ENCODE measurements around the gene HSPA12A. TPM values are rescaled to one million over a fixed set of nuclear protein-coding genes. Genes with fewer than 3 reads are reported as not detected.

HSPA12A gene
- total RNA-seq, 1 experiment from 2014 or later, result 0.79 TPM

DNA sequence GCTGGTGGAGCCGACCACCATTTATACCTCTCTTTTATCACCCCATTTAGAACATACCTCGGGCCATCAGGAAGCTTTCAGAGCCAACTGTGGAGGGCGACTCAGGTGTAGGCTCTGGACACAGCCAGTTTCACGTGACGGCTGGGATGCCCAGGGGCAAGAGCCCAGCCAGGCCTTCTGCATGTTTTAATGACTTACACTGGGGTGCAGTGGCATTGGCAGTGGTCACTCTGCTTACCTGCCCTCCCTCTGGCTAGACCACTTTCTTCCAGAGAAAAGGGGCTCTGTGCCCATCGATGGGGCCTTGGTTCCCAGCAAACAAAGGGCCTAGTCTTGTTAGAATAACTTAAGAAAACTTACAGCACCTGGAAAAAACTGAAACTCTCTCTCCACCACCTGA is 71.7 kb downstream of the HSPA12A start:
- H3K4me3 ChIP-seq, result no peak overlapping the region
- H3K9me3 ChIP-seq (replicated peaks), result no peaks in the 10 kb centered on the region
- 0 out of 2 replicates have a peak, but pooled peaks cover 5% of the 10 kb centered on the region for H3K4me1 ChIP-seq
- no peak overlapping the region for H3K27ac ChIP-seq
- H3K27me3 ChIP-seq, result 0 out of 2 replicates have a peak, but pooled peaks cover 4% of the 10 kb centered on the region
- H3K36me3 ChIP-seq, result no peaks in the 10 kb centered on the region
- no peak for DNase-seq

DNA sequence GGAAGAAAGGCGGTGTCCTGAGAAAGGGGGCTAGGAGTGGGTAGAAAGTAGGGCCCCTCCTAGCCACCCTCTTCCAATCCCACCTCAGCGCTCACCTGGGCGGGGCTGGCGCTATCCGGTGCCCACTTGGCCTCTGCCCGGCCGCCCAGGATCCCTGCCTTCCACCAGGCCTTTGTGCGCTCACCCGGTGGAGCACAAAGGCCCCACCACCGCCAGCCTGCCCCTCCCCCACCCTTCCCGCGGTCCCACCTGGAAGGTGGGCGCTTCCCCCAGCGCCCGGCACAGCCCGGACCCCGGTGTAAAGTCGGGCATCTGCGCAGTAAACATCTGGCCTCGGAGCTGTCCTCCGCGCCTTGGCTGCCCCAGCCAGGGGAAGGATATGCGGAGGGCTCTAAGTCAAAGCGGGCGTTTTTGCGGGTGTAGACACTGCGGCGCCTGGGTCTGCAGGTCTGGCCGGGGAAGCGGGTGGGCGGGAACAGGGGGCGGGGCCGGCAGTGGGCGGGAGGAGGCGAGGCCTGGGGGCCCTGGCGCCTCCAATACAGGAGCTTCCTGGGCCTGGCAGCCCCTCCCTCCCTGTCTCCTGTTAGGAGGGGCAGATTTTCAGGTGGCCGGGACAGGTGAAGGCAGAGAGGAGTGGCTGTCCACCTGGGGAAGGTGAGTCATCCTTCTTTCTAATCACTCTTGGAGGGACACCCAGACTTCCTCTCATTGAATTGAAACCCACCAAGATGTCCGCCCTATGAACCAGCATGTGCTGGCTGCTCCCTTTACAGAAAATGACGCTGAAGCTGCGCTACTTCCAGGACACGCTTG is 72.3 kb downstream of the HSPA12A start:
- H3K27me3 ChIP-seq, result 0 out of 2 replicates have a peak, but pooled peaks cover 4% of the 10 kb centered on the region
- H3K36me3 ChIP-seq, result no peaks in the 10 kb centered on the region
- H3K4me3 ChIP-seq, result no peak overlapping the region
- H3K9me3 ChIP-seq (replicated peaks), result no peaks in the 10 kb centered on the region
- H3K27ac ChIP-seq, result no peak overlapping the region
- 0 out of 2 replicates have a peak, but pooled peaks cover 5% of the 10 kb centered on the region for H3K4me1 ChIP-seq
- DNase-seq, result no peak

DNA sequence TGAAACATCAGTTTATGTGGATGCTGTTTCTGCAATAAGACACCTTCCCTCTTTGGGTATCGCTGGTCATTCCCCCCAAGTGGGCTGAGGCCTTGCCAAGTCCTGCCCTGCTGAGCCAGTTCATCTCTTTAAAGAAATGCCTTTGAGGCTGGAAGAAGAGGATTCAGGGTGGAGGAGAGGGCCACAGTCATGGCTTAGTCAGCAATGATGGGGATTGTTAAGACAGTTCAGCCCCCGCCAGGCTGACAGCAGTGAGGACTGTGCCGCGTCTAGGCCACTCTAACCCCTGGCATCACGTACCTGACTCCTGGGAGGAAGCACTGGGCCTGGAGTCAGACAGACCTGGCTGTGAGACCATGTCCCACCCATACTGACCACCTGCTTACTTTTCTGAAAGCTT is 73.3 kb downstream of the HSPA12A start:
- Histone ChIP-seq H3K36me3 (no peaks in the 10 kb centered on the region), H3K27ac (no peak overlapping the region)
- no peak for DNase-seq

DNA sequence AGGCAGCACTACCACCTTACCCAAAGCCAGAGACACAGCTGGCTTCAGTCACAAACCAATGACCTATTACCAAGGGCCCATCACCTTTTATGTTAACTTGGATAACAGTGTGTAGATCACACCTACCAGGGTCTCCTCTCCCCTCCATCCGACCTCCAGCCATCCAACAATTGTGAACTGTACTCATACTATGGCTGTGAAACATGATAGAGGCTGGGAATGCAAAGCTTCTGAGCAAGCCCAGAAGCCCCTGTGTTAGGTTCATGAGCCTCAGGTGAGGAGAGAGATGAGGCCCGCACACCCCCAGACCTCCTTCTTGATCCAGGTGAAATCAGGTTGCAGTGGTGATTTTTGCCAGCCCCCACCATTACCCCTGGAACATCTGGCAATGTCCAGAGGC is 73.9 kb downstream of the HSPA12A start:
- DNase-seq, result no peak
- H3K4me3 ChIP-seq, result no peak overlapping the region
- 0 out of 2 replicates have a peak, but pooled peaks cover 4% of the 10 kb centered on the region for H3K27me3 ChIP-seq
- no peak overlapping the region for H3K27ac ChIP-seq
- no peaks in the 10 kb centered on the region for H3K36me3 ChIP-seq
- 0 out of 2 replicates have a peak, but pooled peaks cover 5% of the 10 kb centered on the region for H3K4me1 ChIP-seq
- H3K9me3 ChIP-seq (replicated peaks), result no peaks in the 10 kb centered on the region

More for the DNA sequence above, 73.3 kb downstream of the HSPA12A start:
- Histone ChIP-seq H3K27me3 (0 out of 2 replicates have a peak, but pooled peaks cover 4% of the 10 kb centered on the region), H3K9me3 (replicated peaks) (no peaks in the 10 kb centered on the region), H3K4me3 (no peak overlapping the region), H3K4me1 (0 out of 2 replicates have a peak, but pooled peaks cover 5% of the 10 kb centered on the region)

DNA sequence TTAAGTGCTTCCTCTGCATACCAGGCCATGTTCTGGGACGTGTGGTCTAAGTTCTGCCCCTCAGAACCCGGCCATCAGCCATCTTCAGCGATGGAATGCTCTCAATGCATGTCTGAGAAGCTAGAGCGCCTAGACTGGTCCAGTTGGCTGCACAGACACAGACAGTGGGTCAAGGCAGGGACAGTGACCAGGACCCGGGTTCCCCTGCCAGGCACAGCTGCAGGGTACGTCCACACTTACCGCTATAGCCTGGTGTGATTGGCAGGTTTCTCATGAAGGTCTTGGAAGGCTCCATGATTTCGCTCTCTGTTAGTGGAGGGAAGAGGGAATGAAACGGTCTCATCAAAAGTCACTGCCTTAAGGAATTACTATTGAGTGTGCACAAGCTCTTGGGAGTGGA is 74.3 kb downstream of the HSPA12A start:
- Histone ChIP-seq H3K27ac (no peak overlapping the region), H3K9me3 (replicated peaks) (no peaks in the 10 kb centered on the region), H3K4me1 (0 out of 2 replicates have a peak, but pooled peaks cover 5% of the 10 kb centered on the region), H3K36me3 (no peaks in the 10 kb centered on the region), H3K27me3 (0 out of 2 replicates have a peak, but pooled peaks cover 4% of the 10 kb centered on the region), H3K4me3 (no peak overlapping the region)
- DNase-seq, result no peak

DNA sequence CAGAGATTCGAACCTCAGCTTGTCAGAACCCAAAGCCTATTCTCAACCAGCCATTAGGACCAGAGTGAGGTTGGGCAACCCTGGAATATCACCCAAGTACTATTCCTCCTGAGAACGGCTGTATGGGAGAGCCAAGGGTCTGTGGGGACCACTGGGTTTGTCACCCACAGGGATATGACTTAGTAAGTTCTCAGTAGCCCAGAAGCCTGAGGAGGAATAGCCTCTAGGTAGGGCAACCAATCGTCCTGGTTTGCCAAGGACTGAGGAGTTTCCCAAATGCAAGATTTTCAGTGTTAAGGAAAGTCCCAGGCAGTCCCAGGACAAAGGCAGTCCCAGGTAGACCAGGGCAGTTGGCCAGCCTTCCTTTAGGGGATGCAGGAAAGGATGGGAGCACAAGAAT is 74.9 kb downstream of the HSPA12A start:
- Histone ChIP-seq H3K4me3 (no peak overlapping the region), H3K27me3 (0 out of 2 replicates have a peak, but pooled peaks cover 4% of the 10 kb centered on the region), H3K36me3 (no peaks in the 10 kb centered on the region), H3K27ac (no peak overlapping the region), H3K9me3 (replicated peaks) (no peaks in the 10 kb centered on the region), H3K4me1 (0 out of 2 replicates have a peak, but pooled peaks cover 5% of the 10 kb centered on the region)
- DNase-seq, result no peak

DNA sequence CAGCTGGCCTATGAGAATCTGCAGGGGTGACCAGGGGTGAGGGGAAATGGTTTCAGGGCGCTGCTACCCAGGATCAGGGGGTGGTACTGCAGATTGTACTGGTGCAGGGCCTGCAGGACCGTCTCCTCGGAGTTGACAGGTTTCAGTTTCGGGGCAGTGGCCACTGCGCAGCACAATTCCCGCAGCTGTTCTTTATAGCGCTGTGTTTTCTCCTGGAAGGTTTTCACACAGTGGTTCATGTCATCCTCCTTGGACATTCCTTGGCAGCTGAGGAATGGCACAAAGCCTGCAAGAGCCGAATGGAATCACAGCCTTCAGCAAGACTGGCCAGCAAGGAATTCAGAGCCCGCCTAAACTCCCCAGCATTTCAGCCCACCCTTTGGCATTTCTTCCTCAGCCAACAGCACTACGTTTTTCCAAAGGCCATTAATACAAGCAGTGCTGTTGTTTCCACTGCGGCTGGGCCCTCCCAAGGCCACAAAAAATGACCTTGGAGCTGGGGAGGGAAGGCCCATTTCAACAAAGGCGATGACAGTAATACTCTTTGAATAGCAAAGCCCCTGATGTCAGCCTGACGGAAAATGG is 76.7 kb downstream of the HSPA12A start:
- Histone ChIP-seq H3K27ac (no peak overlapping the region), H3K4me3 (peak overlapping the region; percentile 4; the same call in 1 of the 2 replicates), H3K9me3 (replicated peaks) (no peaks in the 10 kb centered on the region), H3K36me3 (no peaks in the 10 kb centered on the region), H3K4me1 (0 out of 2 replicates have a peak, but pooled peaks cover 5% of the 10 kb centered on the region), H3K27me3 (0 out of 2 replicates have a peak, but pooled peaks cover 4% of the 10 kb centered on the region)
- DNase-seq, result peak; percentile 54 to 75

DNA sequence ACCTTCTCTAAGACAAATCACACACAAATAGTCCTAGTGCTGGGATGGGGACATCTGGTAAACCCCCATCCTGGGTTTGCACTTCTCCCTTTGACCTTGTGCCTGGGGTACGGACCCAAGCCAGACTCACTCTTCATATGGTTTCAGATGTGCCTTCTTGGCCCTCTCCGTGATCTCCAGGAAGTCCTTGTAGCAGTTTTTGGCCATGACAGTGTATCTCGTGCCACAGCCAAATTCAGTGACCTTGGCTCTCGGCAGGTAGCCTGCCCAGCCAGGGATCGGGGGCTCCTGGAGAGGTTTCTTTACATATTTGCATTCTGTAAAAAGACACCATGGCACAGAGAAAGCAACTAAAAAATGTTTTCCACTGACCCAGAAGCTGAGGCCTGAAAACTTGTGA is 77.7 kb downstream of the HSPA12A start:
- no peak for DNase-seq
- Histone ChIP-seq H3K27ac (no peak overlapping the region), H3K4me1 (0 out of 2 replicates have a peak, but pooled peaks cover 5% of the 10 kb centered on the region), H3K9me3 (replicated peaks) (no peaks in the 10 kb centered on the region), H3K36me3 (no peaks in the 10 kb centered on the region), H3K4me3 (no peak overlapping the region), H3K27me3 (0 out of 2 replicates have a peak, but pooled peaks cover 4% of the 10 kb centered on the region)

DNA sequence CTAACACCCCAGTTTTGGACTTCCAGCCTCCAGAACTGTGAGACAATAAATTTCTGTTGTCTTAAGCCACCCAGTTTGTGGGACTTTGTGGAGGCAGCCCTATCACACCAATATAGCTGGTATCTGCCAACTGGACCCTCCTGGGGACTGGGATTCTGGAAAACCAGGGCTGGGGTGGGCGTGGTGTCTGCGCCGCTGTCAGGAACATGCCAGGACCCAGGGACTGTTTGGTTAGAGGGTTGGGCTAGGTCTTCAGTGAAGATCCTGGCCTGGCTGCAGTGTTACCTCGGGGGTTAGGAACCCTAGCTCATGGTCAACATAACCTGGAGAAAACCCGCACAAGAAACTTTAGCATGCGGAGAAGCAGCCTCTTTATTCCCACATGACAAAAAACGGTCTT is 79.0 kb downstream of the HSPA12A start:
- no peaks in the 10 kb centered on the region for H3K36me3 ChIP-seq
- 0 out of 2 replicates have a peak, but pooled peaks cover 5% of the 10 kb centered on the region for H3K4me1 ChIP-seq
- H3K9me3 ChIP-seq (replicated peaks), result no peaks in the 10 kb centered on the region
- no peak for DNase-seq
- H3K27ac ChIP-seq, result no peak overlapping the region
- peaks cover 7% of the 10 kb centered on the region; the same call in 1 of the 2 replicates for H3K27me3 ChIP-seq
- no peak overlapping the region for H3K4me3 ChIP-seq

DNA sequence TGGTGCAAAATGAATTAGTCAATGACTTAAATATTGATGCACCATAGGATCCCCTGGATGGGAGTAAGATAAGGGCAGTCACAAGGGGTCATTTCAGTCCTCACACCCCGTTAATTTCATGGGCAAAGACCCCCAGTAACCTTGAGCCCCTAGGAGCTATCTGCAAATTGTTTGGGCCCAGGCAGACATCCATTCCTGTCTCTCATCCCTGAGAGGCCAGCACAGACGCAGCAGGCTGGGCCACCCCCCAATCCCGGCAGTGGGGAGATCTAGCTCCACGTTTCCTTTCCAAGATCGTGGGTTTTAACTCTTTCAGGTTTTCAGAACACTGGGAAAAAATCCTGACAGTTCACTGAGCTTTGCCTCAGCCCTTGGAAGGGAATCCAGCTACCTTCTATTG is 81.5 kb downstream of the HSPA12A start:
- Histone ChIP-seq H3K36me3 (no peaks in the 10 kb centered on the region), H3K9me3 (replicated peaks) (no peaks in the 10 kb centered on the region), H3K27ac (no peak overlapping the region), H3K4me3 (no peak overlapping the region), H3K4me1 (0 out of 2 replicates have a peak, but pooled peaks cover 1% of the 10 kb centered on the region), H3K27me3 (peaks cover 4% of the 10 kb centered on the region)
- no peak for DNase-seq

DNA sequence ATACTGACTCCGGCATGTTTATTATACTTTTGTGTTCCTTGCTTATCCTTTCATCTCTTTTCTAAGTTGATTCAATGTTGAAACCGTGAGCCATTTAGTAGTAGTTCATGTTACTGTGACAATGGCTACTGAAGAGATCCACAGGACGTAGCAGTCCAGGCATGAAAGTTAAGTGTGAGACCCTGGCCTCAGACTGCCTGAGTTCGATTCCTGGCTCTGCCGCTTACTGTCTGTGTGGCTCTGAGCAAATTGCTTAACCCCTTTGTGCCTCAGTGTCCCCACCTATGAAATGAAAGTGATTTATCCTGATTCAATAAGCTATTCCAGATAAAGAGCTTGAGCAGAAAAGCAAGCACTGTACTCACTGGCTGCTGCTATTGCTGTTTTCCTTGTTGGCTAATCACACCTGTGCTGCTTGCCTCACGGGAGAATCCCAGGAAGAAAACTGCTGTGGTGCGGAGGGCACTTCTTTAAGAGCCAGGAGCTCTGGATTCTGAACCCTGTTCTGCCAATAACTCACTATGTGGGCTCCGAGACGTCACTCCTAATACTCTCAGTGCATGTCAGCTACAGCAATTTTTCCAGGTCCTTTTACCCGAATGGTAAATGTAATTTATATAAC is 83.2 kb downstream of the HSPA12A start:
- DNase-seq, result no peak
- Histone ChIP-seq H3K27me3 (peaks cover 4% of the 10 kb centered on the region), H3K27ac (no peak overlapping the region), H3K4me3 (no peak overlapping the region), H3K9me3 (replicated peaks) (no peaks in the 10 kb centered on the region), H3K4me1 (no peaks in the 10 kb centered on the region), H3K36me3 (no peaks in the 10 kb centered on the region)

DNA sequence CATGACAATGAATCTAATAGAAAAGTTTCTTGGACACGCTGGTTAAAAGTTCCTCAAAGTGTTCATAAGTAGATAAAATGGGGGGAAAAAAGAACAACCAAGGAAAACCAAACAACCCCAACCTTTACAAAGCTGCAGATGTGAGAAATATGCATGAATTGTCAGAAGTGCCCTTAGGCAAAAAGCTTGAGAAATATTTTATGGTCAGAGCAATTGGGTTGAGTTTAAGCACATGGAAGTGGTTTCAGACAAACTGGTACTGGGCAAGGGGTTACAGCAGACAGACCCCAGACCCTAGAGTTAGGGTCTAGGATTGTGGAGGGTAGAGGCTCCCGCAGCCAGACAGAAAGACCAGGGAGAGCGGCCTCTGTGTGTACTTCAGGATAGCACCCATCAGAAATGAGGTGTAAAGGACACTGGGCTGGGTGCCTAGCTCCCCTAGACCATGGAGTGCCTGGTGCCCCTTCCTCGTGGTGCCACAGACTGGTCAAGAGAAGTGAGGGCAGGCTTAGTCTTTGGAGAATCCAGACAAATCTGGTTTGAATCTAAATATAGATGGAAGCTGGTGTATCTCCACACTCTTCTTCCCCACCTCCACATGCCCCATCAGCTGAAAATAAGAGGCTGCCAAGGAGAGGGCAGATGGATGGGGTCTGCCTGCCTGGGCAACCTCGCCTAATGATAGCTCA is 84.4 kb downstream of the HSPA12A start:
- Histone ChIP-seq H3K27ac (no peak overlapping the region), H3K36me3 (no peaks in the 10 kb centered on the region), H3K9me3 (replicated peaks) (no peaks in the 10 kb centered on the region), H3K27me3 (peaks cover 4% of the 10 kb centered on the region), H3K4me1 (no peaks in the 10 kb centered on the region), H3K4me3 (no peak overlapping the region)
- no peak for DNase-seq

DNA sequence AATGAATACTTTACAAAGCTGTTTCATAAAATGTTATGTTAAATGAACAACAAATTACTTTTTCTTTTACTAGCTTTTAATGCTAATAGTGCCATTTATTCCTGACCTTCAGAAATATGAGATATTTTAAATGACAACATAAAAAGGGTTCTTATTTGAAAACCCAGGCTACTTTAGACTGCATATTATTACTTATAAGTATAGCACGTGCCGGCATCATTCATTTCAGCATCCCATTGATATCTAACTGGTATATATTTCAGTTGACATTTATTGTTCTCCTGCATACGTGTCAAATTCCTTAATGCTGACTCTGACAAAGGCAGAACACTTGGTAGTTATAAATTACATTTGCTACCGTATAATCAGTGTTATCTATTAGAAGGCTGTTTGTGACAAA is 86.3 kb downstream of the HSPA12A start:
- DNase-seq, result no peak
- no peak overlapping the region for H3K4me3 ChIP-seq
- H3K36me3 ChIP-seq, result no peaks in the 10 kb centered on the region
- H3K4me1 ChIP-seq, result no peaks in the 10 kb centered on the region
- H3K27ac ChIP-seq, result no peak overlapping the region
- H3K27me3 ChIP-seq, result peaks cover 4% of the 10 kb centered on the region
- H3K9me3 ChIP-seq (replicated peaks), result no peaks in the 10 kb centered on the region

DNA sequence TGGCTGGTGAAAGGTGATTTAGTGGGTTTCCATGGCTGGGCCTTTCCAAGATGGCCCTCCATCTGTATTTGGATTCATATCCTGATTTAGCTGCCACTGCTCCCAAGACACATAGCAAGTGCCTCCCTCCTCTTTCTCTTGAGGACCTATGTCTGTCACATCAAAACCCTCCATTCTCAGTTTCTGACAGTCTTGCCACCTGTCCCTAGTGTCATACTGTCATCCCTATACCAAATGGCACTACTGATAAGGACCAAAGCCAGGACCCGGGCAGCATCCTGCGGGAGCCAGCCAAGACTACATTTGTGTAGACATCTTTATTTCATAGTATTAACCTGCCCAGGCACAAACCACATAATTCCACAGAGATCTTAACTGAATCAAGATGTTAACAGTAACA is 86.8 kb downstream of the HSPA12A start:
- no peak overlapping the region for H3K27ac ChIP-seq
- H3K4me1 ChIP-seq, result no peaks in the 10 kb centered on the region
- peaks cover 4% of the 10 kb centered on the region for H3K27me3 ChIP-seq
- no peaks in the 10 kb centered on the region for H3K36me3 ChIP-seq
- H3K4me3 ChIP-seq, result no peak overlapping the region
- DNase-seq, result no peak
- no peaks in the 10 kb centered on the region for H3K9me3 ChIP-seq (replicated peaks)
